ENCODE measurements around the gene SP6.

Gene SP6

GRCh38 chr17:47834756-47835155 is 16.2 kb downstream of the SP6 start:
- no peak for DNase-seq (ENCODE audit: low read depth)

GRCh38 chr17:47831934-47832327 is 19.0 kb downstream of the SP6 start:
- no peak for DNase-seq (ENCODE audit: low read depth)

DNA sequence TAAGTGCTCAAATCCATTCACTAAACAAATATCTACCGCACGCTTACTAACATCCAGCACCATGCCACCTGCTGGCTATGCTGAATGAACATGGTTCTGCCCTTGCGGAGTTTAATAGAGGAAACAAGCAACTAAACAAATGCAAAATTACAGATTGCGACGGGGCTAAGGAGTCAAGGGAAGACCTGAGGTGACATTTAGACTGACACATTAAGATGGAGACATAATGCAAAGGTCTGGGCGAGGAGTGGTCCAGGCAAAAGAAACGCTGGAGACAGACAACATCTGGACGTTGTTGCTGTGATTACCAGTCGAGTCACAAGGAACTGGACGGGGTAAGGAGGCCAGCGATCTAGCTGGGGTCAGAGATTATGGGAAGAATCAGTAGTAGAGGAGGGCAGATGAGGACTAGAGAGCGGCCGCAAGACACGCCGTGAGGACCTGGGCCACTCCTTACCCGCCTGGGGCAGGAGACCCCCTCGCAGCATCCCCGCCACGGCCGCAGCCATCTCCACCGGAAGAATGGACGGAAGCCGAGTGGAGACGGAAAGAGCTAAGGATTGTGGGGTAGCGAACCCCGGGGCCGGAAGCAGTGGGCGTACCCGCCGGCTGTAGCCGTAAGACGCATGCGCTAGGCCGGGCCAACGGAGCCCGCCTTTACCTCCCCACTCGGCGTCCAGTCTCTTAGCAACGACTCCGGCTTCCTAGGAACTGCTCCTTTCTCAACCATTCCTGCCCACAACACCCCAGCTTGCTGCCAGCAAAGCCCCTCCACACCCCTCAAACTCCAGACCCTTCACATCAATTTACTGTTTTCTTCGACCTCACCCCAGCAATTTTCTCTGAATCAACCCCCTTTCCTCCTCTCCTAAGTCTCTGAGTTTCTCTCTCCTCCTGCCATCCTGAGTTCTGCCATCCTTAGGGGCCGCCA is 19.7 kb downstream of the SP6 start, which contains the start of the genes LRRC46 and MRPL10:
TSS of gene LRRC46 (plus strand) at position 668 of the 931 bp plus-strand sequence. CDS start 320 bp downstream, outside the sequence.
TSS of gene MRPL10 (minus strand) at position 539 of the 931 bp plus-strand sequence. CDS start at position 509, 30 bp downstream.
- DNase-seq (ENCODE audit: low read depth) = peak; percentile 91

DNA sequence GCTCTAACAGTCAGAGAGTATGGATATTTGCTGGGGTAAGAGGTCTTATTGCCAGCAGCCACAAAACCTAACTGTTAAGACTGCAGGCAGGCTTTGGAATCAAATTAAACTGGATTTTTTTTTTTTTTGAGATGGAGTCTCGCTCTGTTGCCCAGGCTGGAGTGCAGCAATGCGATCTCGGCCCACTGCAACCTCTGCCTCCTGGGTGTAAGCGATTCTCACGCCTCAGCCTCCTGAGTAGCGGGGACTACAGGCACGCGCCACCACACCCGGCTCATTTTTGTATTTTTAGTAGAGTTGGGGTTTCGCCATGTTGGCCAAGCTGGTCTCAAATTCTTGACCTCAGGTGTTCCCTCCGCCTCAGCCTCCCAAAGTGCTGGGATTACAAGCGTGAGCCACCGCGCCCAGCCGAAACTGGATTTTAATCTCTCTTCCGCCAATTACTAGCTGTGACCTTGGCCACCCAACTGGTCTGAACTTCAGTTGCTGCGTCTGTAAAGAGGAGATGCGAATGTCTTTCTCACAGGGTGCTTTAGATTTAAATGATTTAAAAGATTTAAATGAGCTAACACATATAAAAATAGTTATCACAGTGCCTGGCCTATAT is 20.5 kb downstream of the SP6 start:
- DNase-seq (ENCODE audit: low read depth) = no peak

- no peak for DNase-seq (ENCODE audit: low read depth)
These were observed 21.1 kb downstream of the SP6 start for GRCh38 chr17:47829870-47830269.

- no peak for DNase-seq (ENCODE audit: low read depth)
These were observed 27.4 kb downstream of the SP6 start for GRCh38 chr17:47823519-47823918.

DNA sequence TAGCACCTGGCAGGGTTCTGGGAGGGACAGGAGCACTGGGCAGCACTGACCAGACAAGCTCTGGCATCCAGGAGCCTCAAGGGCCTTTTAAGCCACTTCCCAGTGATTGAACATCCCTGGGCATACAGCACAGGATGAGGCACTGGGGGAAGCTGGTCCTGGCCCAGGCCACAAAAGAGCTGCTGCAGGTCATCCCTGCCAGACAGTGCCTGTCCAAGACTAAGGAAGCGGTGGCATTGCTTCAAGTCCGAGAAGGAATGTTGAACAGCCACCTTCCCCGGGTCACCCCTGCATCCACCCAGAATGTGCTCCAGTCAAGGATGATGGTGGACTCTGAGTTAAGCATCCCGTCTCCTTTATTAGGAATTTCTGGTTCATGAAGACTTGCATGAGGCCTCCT is 28.2 kb downstream of the SP6 start:
- no peak for DNase-seq (ENCODE audit: low read depth)

GRCh38 chr17:47821424-47822391 is 29.3 kb downstream of the SP6 start, which contains the start of gene OSBPL7:
Gene OSBPL7, minus strand, starts transcription at chr17:47821794. Its CDS starts 1,516 bp downstream, at chr17:47820278.
- peak; percentile 67 for DNase-seq (ENCODE audit: low read depth)

GRCh38 chr17:47821031-47821423 is 29.9 kb downstream of the SP6 start:
- no peak for DNase-seq (ENCODE audit: low read depth)

DNA sequence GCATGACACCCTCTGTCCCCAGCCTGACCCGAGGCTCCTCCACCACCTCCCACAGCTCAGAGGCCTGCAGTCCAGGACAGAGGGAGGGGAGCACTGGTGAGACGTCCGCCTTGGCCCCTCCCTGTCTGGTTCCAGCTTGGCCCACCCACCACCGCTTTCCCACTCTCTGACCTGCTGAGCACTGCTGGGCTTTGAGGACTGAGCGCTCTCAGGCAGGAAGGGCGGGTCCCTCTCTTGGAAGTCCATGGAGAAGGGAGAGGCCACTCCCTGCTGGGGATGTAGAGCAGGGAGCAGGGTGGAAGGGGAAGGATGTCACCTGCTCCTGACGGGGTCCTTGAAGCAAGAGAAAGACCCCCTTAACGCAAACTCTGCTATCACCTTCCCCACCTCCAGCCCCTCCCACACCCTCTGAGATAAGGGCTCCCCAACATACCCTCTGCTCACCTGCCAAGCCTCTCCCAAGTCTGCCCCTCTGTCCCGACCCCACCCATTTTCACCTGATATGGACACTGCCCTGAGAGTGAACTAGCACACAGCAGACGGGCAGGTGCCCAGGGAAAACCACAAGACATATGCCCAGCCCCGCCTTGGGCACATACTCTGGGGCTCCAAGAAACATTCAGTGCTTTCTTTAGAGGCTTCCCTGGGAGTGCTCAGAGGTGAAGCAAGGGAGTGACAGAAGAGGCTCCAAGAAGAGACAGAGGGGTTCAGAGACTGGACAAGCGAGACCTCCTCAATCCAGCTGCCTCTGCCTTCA is 30.8 kb downstream of the SP6 start:
- DNase-seq (ENCODE audit: low read depth) = no peak

- no peak for DNase-seq (ENCODE audit: low read depth)
These were observed 31.5 kb downstream of the SP6 start for GRCh38 chr17:47819475-47819874.

DNA sequence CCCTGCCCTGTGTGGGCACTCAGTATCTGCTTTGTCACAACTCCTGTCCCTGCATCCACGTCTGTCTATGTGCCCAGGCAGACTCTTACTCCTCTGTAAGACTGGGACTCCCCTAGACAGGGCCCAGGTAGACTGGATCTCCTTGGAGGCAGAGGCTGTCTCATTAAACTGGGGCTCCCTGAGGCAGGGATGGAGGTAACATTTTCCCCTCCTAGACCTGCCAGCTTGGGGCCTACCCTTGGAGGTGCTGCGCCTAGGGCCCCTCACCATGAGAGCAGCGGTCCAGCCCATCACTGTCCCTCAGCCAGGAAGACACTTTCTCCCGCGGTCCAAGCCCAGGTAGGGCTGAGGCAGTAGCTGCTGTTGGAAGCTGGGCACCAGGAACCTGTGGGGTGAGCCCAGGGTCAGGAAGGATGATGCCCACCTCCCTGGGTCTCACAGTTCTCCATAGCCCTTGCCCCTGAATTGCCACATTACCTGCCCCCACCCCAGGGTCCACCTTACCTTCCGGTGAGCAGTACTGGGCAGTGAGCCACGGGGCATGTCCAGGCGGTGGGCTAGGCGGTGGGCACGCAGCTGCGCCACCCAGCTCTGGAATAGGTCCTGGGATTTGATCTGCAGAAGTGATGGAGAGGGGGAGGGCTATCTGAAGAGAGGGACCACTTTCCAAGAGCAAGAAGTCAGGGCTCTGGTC is 32.8 kb downstream of the SP6 start:
- DNase-seq (ENCODE audit: low read depth) = no peak

GRCh38 chr17:47816947-47817346 is 34.0 kb downstream of the SP6 start:
- no peak for DNase-seq (ENCODE audit: low read depth)

DNA sequence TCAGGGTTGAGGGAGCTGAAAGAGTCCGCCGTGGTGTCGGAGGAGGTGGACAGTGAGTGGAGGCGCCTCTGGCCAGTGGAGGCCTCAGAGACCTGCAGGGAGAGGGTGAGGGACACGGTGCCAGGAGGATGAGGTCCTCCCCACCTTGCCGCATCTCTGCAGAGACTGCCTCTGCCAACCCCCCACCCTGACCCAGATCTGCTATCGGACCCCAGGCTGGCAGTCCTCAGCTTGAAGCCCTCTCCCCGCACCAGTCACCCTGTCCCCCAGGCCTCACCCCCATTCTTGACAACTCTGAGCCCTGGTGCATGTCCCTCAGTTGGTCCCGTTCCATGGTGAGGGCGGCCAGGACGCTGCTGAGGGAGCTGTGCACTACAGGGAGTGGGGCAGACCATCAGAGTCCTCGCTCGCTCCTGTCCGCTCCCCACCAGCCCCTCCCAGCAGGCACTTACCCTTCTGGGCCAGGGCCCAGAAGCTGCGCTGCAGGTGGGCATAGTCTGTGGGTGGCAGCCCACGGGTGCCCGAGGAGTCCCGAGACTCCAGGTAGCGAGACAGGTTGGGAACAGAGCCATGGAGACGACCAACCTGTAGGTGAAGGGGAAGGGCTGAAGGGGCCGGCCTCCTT is 34.7 kb downstream of the SP6 start:
- DNase-seq (ENCODE audit: low read depth) = no peak

DNA sequence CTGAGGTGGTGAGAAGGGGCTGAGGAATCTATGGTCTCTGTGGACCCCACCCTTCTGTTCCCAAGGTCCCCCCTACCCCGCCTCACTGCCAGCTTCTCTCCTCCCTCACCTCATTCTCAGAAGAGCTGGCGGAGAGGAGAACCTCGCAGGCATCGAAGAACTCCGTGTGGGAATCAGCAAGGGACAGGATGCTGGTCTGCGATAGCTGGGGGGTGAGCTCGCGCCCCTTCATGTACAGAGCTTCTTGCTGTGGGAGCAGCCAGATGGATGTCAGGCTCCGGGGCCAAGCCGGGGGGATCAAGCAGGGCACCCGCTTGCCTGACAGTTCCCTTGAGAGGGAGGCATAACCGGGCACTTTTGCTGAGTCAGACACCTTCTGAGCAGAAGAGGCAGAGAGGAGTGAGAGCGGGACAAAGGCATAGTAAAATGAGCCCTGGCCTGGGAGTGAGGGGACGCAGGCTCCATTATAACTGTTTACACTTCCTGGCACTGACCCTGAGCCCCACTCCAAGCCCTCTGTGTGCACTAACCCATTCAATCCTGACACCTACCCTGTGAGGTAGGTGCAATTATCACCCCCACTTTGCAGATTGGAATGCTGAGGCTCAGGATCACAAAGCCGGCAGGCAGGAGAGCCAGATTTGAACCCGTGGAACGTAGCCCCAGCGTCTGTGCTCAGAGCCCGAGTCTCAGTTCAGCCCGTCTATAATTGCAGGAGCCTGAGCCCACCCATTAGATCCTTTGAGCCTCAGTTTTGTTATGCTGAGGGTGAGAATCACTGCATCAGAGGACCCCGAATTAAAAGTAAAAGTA is 35.7 kb downstream of the SP6 start:
- DNase-seq (ENCODE audit: low read depth) = no peak

DNA sequence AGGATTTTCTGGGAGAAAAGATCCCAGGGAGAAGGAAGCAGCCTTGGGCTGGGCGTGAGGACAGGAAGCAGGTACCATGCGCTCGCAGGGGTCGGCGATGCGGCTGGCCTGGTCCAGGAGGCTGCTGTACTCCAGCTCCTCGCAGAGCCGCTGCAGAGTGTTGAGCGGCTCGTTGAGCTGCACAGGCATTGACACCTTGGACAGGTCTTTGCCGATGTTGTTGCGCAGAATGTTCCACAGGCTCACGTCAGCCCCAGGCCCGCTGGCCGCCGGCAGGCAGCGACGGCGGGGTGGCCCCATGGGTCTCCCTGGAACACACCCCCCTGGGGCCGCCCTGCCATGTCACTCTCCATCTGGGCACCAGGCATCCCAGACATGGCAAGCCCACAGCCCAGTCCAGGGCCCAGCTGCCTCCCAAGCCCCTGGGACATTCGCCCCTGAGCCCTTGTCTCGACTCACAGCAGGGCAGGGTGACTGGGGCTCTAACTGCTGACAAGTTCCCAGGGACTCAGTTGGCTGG is 37.4 kb downstream of the SP6 start:
- no peak for DNase-seq (ENCODE audit: low read depth)

DNA sequence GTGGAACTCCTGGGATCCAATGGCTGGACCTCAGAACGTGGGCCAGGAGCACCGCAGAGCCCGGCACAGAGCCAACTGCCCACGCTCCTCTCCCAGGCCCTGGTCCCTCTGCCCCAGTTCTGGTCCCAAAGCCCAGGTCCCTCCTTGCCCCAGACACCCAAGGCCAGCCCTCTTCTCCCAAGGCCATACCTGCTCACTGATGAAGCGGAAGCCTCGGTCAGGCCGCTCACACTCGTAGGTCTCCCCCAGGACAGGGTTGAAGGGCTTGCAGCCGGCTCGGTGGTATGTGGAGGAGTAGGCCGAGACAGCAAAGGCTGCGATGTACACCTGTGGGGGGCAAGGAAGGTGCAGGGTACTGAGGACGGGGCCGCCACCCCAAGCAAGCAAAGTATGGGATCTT is 37.9 kb downstream of the SP6 start:
- DNase-seq (ENCODE audit: low read depth) = no peak

DNA sequence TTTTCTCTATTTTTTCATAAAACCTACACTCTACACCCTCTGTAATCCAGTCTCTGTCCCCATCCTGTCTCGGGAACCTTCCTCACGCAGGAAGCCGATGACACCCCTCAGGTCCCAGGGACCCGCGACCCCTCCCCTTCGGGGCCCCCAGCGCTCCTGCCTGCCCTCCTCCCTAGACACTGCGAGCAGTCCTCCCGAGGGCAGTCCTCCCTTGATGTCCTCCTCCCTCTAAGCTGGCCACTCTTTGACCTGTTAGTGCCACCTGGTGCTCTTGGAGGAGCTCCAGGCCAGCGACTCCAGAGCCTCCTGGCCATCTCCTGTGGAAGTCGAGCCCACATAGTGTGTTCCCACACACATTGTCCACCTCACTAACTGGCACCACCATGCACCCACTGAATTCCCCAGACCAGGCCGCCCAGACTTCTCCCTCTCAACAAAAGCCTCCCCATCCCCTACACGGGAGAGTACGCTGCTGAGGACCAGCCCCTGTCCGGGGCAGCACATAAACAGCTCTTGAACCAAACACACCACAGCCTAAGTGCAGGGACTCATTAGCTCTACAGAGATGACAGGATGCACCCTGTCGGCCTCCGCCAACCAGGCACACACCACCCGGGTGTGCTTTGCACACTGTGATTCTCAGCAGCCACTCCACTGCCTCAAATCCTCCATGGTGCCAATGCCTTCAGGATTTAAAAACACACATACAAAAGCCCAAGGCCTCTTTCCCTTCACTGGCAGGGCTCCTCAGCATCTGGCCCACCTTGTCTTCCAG is 38.6 kb downstream of the SP6 start:
- no peak for DNase-seq (ENCODE audit: low read depth)
